ENCODE measurements around the gene TNFRSF11A. TPM values are rescaled to one million over a fixed set of nuclear protein-coding genes. Genes with fewer than 3 reads are reported as not detected.

Gene TNFRSF11A
- total RNA-seq, 2 experiments from 2014 or later, result 26.0 to 30.0 TPM

DNA sequence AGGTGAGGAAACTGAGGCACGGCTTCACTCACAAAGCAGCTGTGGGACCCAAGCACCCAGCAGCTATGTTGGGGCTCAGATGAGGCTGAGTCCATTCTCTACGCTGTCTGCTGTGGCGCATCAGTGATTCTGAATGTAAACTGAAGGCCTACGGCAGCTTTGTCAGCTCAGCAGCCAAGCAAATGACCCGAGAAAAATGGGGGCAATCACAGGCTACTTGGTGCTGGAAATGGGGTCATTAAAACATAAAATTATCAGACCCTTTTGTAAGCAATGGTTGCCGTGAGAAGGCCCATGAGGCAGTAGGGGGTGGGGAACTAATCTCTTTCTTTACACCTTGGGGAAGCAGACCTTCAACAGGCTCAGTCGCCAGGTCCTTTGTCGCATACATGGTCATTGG is 113.8 kb downstream of the TNFRSF11A start:
- no peak overlapping the region for H3K4me3 Mint-ChIP-seq
- peaks cover 11% of the 10 kb centered on the region for H3K27me3 Mint-ChIP-seq
- H3K9me3 Mint-ChIP-seq, result no peaks in the 10 kb centered on the region
- H3K36me3 Mint-ChIP-seq (ENCODE audit: low read depth), result no peaks in the 10 kb centered on the region
- no peaks in the 10 kb centered on the region for H3K4me1 Mint-ChIP-seq
- no peak overlapping the region for H3K27ac Mint-ChIP-seq
- ChIA-PET CTCF (no interaction called here), POLR2A (no interaction called here)
- DNase-seq, result no peak

Other genes starting within 250 kb of the TNFRSF11A start
- 10 to 100 TPM; 27.2 to 29.7 TPM for gene PIGN, start 138.3 kb upstream of the TNFRSF11A start, total RNA-seq
- 10 to 100 TPM; 34.8 to 38.6 TPM for gene RELCH, start 138.1 kb upstream of the TNFRSF11A start, total RNA-seq
- gene ZCCHC2, start 197.7 kb downstream of the TNFRSF11A start, total RNA-seq, result 10 to 100 TPM; 51.7 to 52.3 TPM